WTC11 (cell line): ENCODE data around the gene CALU.

Source experiments
- ATF2 ChIP-seq: sonication (generic); formaldehyde crosslinking; IDR thresholded peaks from 2 replicates; pipeline ENCODE4 v1.8.1; 2022; ENCODE audit warnings: low read depth, missing genetic modification reagents, borderline replicate concordance
- CREB1 ChIP-seq: sonication (generic); formaldehyde crosslinking; IDR thresholded peaks from 2 replicates; pipeline ENCODE4 v1.8.0; 2023; ENCODE audit warnings: mild to moderate bottlenecking, missing genetic modification reagents
- IRF1 ChIP-seq: sonication (generic); formaldehyde crosslinking; IDR thresholded peaks from 2 replicates; pipeline ENCODE4 v1.8.0; 2023; ENCODE audit warnings: missing genetic modification reagents
- KAT7 ChIP-seq: sonication (generic); formaldehyde crosslinking; IDR thresholded peaks from 2 replicates; pipeline ENCODE4 v1.8.1; 2023; ENCODE audit warnings: missing genetic modification reagents, mild to moderate bottlenecking, borderline replicate concordance
- MAX ChIP-seq: sonication (generic); formaldehyde crosslinking; IDR thresholded peaks from 2 replicates; pipeline ENCODE4 v1.8.0; 2022; ENCODE audit warnings: mild to moderate bottlenecking, missing genetic modification reagents
- NFE2L1 ChIP-seq: sonication (generic); formaldehyde crosslinking; IDR thresholded peaks from 2 replicates; pipeline ENCODE4 v1.8.1; 2023; ENCODE audit warnings: missing genetic modification reagents
- OVOL2 ChIP-seq: fragments of 250-450 bp; sonication (Bioruptor Pico); IDR thresholded peaks from 2 replicates; pipeline ENCODE4 v1.9.0; 2021; ENCODE audit warnings: mild to moderate bottlenecking, borderline replicate concordance
- PREB ChIP-seq: sonication (generic); formaldehyde crosslinking; IDR thresholded peaks from 2 replicates; pipeline ENCODE4 v1.8.1; 2022; ENCODE audit warnings: mild to moderate bottlenecking, missing genetic modification reagents, moderate library complexity, borderline replicate concordance
- ZBTB21 ChIP-seq: sonication (generic); formaldehyde crosslinking; IDR thresholded peaks from 2 replicates; pipeline ENCODE4 v1.8.1; 2023; ENCODE audit warnings: mild to moderate bottlenecking, missing genetic modification reagents, borderline replicate concordance
- ZBTB43 ChIP-seq: sonication (generic); formaldehyde crosslinking; IDR thresholded peaks from 2 replicates; pipeline ENCODE4 v1.8.1; 2023; ENCODE audit warnings: mild to moderate bottlenecking, missing genetic modification reagents
- TF ChIP-seq, protein P1 (sequence below): fragments of 200-600 bp; IDR thresholded peaks from 2 replicates; pipeline ENCODE4 v1.8.0; 2022; ENCODE audit warnings: antibody characterized with exemption
- TF ChIP-seq, protein P2 (sequence below): sonication (generic); formaldehyde crosslinking; IDR thresholded peaks from 2 replicates; pipeline ENCODE4 v1.8.1; 2023; ENCODE audit warnings: mild to moderate bottlenecking, missing genetic modification reagents, moderate library complexity

DNA sequence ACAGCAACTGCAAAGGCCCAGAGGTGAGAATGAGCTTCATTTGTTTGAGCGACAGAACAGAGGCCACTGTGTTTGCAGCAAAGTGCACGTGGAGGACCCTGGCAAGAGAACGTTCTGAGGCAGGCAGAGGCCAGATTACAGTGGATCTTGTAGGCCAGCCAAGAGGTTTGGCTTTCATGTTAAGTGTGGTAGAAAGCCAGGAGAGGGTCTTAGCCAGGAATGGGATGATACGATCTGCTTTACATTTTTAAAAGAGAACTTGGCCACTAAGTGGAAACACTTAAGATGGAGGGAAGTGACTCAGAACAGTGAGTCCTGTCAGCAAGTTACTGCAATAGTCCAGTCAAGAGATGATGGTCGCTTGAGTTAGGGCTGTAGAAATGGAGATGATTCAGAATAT lies 57.2 kb downstream of the CALU start:
- TF ChIP-seq NFE2L1 (no peak), IRF1 (CRISPR knock-in tag) (no peak), KAT7 (no peak), CREB1 (no peak), ZBTB43 (CRISPR knock-in tag) (no peak), ATF2 (CRISPR knock-in tag) (no peak), ZBTB21 (CRISPR knock-in tag) (no peak), OVOL2 (no peak), PREB (CRISPR knock-in tag) (no peak), MAX (CRISPR knock-in tag) (no peak)
- TF ChIP-seq, protein P1, sequence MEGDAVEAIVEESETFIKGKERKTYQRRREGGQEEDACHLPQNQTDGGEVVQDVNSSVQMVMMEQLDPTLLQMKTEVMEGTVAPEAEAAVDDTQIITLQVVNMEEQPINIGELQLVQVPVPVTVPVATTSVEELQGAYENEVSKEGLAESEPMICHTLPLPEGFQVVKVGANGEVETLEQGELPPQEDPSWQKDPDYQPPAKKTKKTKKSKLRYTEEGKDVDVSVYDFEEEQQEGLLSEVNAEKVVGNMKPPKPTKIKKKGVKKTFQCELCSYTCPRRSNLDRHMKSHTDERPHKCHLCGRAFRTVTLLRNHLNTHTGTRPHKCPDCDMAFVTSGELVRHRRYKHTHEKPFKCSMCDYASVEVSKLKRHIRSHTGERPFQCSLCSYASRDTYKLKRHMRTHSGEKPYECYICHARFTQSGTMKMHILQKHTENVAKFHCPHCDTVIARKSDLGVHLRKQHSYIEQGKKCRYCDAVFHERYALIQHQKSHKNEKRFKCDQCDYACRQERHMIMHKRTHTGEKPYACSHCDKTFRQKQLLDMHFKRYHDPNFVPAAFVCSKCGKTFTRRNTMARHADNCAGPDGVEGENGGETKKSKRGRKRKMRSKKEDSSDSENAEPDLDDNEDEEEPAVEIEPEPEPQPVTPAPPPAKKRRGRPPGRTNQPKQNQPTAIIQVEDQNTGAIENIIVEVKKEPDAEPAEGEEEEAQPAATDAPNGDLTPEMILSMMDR = no peak
- TF ChIP-seq, protein P2, sequence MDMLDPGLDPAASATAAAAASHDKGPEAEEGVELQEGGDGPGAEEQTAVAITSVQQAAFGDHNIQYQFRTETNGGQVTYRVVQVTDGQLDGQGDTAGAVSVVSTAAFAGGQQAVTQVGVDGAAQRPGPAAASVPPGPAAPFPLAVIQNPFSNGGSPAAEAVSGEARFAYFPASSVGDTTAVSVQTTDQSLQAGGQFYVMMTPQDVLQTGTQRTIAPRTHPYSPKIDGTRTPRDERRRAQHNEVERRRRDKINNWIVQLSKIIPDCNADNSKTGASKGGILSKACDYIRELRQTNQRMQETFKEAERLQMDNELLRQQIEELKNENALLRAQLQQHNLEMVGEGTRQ (CRISPR knock-in tag) = no peak
